ENCODE data around the gene DSCAM. TPM values are rescaled to one million over a fixed set of nuclear protein-coding genes. Genes with fewer than 3 reads are reported as not detected.

Gene DSCAM
- total and polyA plus RNA-seq, 3 donors from 2014 or later, result 0.70 to 2.3 (median 2.0) TPM

- H3K4me3 ChIP-seq, result no peak overlapping the region
- 90 to 94% methylated on average over 6 of the region's 6 CpGs for WGBS, 2 donors
- no peak for TF ChIP-seq POLR2A (IDR thresholded peaks at IDR 0.05)
- TF ChIP-seq, protein P1, sequence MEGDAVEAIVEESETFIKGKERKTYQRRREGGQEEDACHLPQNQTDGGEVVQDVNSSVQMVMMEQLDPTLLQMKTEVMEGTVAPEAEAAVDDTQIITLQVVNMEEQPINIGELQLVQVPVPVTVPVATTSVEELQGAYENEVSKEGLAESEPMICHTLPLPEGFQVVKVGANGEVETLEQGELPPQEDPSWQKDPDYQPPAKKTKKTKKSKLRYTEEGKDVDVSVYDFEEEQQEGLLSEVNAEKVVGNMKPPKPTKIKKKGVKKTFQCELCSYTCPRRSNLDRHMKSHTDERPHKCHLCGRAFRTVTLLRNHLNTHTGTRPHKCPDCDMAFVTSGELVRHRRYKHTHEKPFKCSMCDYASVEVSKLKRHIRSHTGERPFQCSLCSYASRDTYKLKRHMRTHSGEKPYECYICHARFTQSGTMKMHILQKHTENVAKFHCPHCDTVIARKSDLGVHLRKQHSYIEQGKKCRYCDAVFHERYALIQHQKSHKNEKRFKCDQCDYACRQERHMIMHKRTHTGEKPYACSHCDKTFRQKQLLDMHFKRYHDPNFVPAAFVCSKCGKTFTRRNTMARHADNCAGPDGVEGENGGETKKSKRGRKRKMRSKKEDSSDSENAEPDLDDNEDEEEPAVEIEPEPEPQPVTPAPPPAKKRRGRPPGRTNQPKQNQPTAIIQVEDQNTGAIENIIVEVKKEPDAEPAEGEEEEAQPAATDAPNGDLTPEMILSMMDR (IDR thresholded peaks at IDR 0.05), result no peak
- no peaks in the 10 kb centered on the region for H3K9me3 ChIP-seq
- intact Hi-C loops (cut with DNase I; ENCODE audit: low total_unique reads), result no loop called here
- no peaks in the 10 kb centered on the region for H3K27me3 ChIP-seq
- no peaks in the 10 kb centered on the region for H3K4me1 ChIP-seq
- no peaks in the 10 kb centered on the region for H3K36me3 ChIP-seq (ENCODE audit: low read depth, missing control alignments)
- DNase-seq, result no peak
- no peak overlapping the region for H3K27ac ChIP-seq
Measured at GRCh38 chr21:40832316-40832715, 14.6 kb downstream of the DSCAM start.

DNA sequence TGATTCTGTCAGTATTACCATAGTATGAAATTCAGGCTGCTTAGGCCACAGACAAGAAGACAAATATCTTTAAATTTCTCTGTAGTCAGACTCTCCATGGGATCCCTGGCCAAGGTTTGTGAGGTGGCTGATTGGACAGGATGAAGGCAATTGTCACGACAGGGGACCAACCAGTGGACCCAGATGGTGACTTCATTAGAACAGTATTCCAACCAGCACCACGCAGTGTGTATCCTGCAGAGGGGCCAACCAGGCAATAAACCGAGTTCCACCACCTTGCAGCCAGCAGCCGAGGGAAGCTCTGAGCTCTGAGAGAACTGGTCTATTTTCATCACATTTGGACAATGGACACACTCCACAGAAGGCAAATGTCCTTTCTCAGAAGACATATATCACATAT, 16.1 kb downstream of the DSCAM start:
- no peak for DNase-seq
- no peak for TF ChIP-seq POLR2A (IDR thresholded peaks at IDR 0.05)
- TF ChIP-seq, protein P1 (IDR thresholded peaks at IDR 0.05), result no peak
- Histone ChIP-seq H3K27ac (no peak overlapping the region), H3K36me3 (ENCODE audit: low read depth, missing control alignments) (no peaks in the 10 kb centered on the region), H3K4me3 (no peak overlapping the region), H3K4me1 (no peaks in the 10 kb centered on the region), H3K9me3 (no peaks in the 10 kb centered on the region), H3K27me3 (no peaks in the 10 kb centered on the region)
- WGBS, 2 donors, result 69 to 78% methylated on average over 4 of the region's 4 CpGs
- intact Hi-C loops (cut with DNase I; ENCODE audit: low total_unique reads), result no loop called here

DNA sequence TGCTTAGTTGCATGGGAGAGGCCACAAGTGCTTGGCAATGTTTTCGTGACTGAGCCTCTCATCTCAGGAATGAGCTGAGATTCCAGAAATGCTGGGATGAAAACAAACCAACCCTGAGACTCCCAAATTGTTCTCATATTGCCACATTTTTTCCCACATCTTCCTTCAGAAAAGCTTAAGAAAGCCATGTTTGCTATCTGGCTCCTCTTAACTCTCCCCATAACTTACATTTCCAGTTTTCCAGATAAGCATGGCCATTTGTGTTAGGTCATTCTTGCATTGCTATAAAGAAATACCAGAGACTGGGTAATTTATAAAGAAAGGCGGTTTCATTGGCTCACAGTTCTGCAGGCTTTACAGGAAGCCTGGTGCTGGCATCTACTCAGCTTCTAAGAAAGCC, 17.2 kb downstream of the DSCAM start:
- Histone ChIP-seq H3K4me3 (no peak overlapping the region), H3K36me3 (ENCODE audit: low read depth, missing control alignments) (no peaks in the 10 kb centered on the region), H3K4me1 (no peaks in the 10 kb centered on the region), H3K9me3 (no peaks in the 10 kb centered on the region), H3K27me3 (no peaks in the 10 kb centered on the region), H3K27ac (no peak overlapping the region)
- intact Hi-C loops (cut with DNase I; ENCODE audit: low total_unique reads), result no loop called here
- no peak for DNase-seq
- TF ChIP-seq, protein P1 (IDR thresholded peaks at IDR 0.05), result no peak
- no peak for TF ChIP-seq POLR2A (IDR thresholded peaks at IDR 0.05)
- WGBS, 2 donors, result 87 to 93% methylated on average over 2 of the region's 2 CpGs

- 91 to 92% methylated on average over 5 of the region's 5 CpGs for WGBS, 2 donors
- H3K27me3 ChIP-seq, result no peaks in the 10 kb centered on the region
- no peaks in the 10 kb centered on the region for H3K9me3 ChIP-seq
- DNase-seq, result no peak
- H3K4me3 ChIP-seq, result no peak overlapping the region
- no peaks in the 10 kb centered on the region for H3K36me3 ChIP-seq (ENCODE audit: low read depth, missing control alignments)
- H3K4me1 ChIP-seq, result no peaks in the 10 kb centered on the region
- no peak overlapping the region for H3K27ac ChIP-seq
- intact Hi-C loops (cut with DNase I; ENCODE audit: low total_unique reads), result no loop called here
- TF ChIP-seq, protein P1 (IDR thresholded peaks at IDR 0.05), result no peak
- no peak for TF ChIP-seq POLR2A (IDR thresholded peaks at IDR 0.05)
Measured at GRCh38 chr21:40829308-40829707, 17.6 kb downstream of the DSCAM start.

DNA sequence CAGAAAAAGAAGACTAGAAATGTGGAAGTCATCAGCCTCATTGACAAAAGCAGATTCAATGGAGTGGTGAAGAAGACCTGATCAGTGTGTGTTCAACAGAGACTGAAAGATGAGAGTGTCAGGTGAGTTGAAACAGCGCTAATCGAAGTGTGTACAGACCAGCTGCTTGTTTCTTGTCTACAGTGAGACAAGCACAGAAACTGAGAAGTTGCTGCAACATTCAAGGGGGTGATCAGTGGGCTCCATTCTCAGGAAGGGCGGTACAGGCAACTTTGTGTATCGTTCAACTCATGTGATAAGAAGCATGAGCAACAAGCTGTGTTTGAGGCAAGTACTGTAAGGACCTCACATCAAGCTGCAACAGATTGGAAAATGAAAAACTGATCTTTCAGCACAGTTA, 19.4 kb downstream of the DSCAM start:
- H3K4me1 ChIP-seq, result no peaks in the 10 kb centered on the region
- H3K4me3 ChIP-seq, result no peak overlapping the region
- H3K27ac ChIP-seq, result no peak overlapping the region
- no peak for DNase-seq
- intact Hi-C loops (cut with DNase I; ENCODE audit: low total_unique reads), result no loop called here
- WGBS, 2 donors, result 93% methylated on average over 4 of the region's 4 CpGs
- H3K27me3 ChIP-seq, result no peaks in the 10 kb centered on the region
- no peaks in the 10 kb centered on the region for H3K36me3 ChIP-seq (ENCODE audit: low read depth, missing control alignments)
- H3K9me3 ChIP-seq, result no peaks in the 10 kb centered on the region
- TF ChIP-seq, protein P1 (IDR thresholded peaks at IDR 0.05), result no peak
- no peak for TF ChIP-seq POLR2A (IDR thresholded peaks at IDR 0.05)
